SJCRH30 (cell line): Measurements from ENCODE around the gene PCDHAC1. TPM values are rescaled to one million over a fixed set of nuclear protein-coding genes. Genes with fewer than 3 reads are reported as not detected.
"Not testable (repeated sequence)": the region's sequence is repeated elsewhere in the genome, so short reads cannot be mapped to it uniquely, and the experiment has no call there.

Source experiments
- DNase-seq, 2 experiments: peaks; one replicate each; pipeline ENCODE4 v3.0.0-alpha.2; 2015 to 2020
- H3K27ac ChIP-seq: fragments of 250-450 bp; sonication (Bioruptor Pico); 2 replicates; pipeline ENCODE4 v1.5.1; 2020; ENCODE audit warnings: mild to moderate bottlenecking, moderate library complexity
- H3K27me3 ChIP-seq: fragments of 250-450 bp; sonication (Bioruptor Pico); 2 replicates; pipeline ENCODE4 v1.5.1; 2020; ENCODE audit warnings: mild to moderate bottlenecking, moderate library complexity
- H3K36me3 ChIP-seq: fragments of 250-450 bp; sonication (Bioruptor Pico); 2 replicates; pipeline ENCODE4 v1.5.1; 2020; ENCODE audit warnings: mild to moderate bottlenecking, moderate library complexity
- H3K4me1 ChIP-seq: fragments of 250-450 bp; sonication (Bioruptor Pico); 2 replicates; pipeline ENCODE4 v1.5.1; 2020; ENCODE audit warnings: mild to moderate bottlenecking, moderate library complexity
- H3K4me3 ChIP-seq: fragments of 250-450 bp; sonication (Bioruptor Pico); 2 replicates; pipeline ENCODE4 v1.5.1; 2020; ENCODE audit warnings: mild to moderate bottlenecking, moderate library complexity
- H3K9me3 ChIP-seq: fragments of 250-450 bp; sonication (Bioruptor Pico); replicated peaks from 2 replicates; pipeline ENCODE4 v1.5.1; 2020; ENCODE audit warnings: mild to moderate bottlenecking, moderate library complexity
- total RNA-seq: library from RNA; depleted of rRNA; stranded (reverse); fragments of >200 nt; shearing (Covaris generic); gene quantifications from 2 replicates; pipeline ENCODE4 v1.2.3, GENCODE V29; 2014; rRNA removed

Gene PCDHAC1, protein sequence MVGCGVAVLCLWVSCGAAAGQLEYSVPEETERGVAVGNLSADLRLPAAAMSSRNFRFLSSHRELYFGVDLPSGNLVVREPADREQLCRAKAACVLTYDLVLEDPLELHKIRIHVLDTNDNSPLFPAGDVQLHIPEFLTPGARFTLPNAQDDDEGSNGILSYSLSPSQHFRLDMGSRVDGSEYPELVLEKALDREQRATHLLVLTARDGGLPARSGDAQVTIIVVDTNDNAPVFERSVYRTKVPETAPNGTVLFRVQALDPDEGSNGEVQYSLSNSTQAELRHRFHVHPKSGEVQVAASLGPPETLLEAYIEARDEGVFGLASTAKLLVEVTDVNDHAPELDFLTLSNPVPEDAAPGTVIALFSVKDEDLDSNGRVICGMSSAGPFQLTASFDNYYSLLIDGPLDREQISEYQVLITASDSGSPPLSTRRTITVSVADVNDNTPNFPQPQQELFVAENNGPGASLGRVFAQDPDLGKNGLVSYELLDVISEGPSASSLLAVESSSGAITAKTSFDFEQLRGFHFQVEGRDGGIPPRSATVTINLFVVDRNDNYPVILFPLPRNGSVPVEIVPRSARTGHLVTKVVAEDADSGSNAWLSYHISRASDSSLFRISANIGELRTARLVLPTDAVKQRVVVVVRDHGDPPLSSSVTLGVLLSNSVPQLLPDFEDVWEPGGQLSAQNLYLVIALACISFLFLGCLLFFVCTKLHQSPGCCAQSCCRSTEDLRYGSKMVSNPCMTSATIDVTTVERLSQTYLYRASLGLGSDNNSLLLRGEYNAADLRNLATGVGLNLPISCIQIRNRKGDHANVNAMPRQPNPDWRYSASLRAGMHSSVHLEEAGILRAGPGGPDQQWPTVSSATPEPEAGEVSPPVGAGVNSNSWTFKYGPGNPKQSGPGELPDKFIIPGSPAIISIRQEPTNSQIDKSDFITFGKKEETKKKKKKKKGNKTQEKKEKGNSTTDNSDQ
- total RNA-seq = not detected in 2 replicates

DNA sequence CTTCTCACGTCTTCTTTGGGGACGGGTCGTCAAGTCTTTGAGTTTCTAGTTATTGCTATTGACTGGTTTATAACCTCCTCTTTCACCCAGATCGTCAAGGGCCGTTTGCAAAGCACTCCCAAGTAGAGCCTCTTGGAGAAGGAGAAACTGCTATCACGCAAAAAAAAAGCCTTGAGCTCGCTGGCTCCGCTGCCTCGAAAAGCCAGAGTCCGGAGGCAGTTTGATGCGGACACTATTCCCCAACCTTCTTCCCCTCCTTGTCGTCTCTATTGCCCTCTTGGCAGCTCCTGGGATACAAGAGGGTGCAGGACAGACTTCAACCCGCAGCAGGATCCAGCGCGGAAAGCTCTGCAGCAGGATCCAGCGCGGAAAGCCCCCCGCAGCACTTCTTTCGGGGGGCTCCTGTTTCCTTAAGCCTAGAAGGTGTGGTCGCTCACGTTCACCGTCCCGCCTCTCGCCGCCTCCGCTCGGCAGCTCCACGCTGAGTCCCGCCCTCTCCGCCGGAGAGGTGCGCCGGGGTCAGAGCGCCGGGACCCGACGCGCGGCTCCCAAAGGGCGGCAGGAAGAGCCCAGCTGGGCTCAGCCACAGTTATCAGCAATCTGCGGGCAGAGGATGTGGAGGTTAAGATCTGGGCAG lies at the start of gene PCDHAC1:
PCDHAC1 (plus strand) TSS at position 494 of the 637 bp plus-strand sequence. CDS start 594 bp downstream, outside the sequence.
- Histone ChIP-seq H3K9me3 (no peaks in the 10 kb centered on the region), H3K27me3 (no peaks in the 10 kb centered on the region), H3K27ac (no peak within 1 kb of the TSS), H3K36me3 (no peaks in the 10 kb centered on the region), H3K4me1 (no peaks in the 10 kb centered on the region), H3K4me3 (no peak within 1 kb of the TSS)
- DNase-seq = no peak

DNA sequence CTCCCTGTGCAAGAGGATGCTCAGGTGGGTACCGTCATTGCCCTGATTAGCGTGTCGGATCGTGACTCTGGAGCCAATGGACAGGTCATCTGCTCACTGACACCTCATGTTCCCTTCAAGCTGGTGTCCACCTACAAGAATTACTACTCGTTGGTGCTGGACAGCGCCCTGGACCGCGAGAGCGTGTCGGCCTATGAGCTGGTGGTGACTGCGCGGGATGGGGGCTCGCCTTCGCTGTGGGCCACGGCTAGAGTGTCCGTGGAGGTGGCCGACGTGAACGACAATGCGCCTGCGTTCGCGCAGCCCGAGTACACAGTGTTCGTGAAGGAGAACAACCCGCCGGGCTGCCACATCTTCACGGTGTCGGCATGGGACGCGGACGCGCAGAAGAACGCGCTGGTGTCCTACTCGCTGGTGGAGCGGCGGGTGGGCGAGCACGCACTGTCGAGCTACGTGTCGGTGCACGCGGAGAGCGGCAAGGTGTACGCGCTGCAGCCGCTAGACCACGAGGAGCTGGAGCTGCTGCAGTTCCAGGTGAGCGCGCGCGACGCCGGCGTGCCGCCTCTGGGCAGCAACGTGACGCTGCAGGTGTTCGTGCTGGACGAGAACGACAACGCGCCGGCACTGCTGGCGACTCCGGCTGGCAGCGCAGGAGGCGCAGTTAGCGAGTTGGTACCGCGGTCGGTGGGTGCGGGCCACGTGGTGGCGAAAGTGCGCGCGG lies 49.4 kb upstream of the PCDHAC1 start:
- DNase-seq, H3K27me3 ChIP-seq, H3K36me3 ChIP-seq, H3K4me1 ChIP-seq, H3K27ac ChIP-seq, H3K9me3 ChIP-seq, H3K4me3 ChIP-seq: not testable (repeated sequence)

DNA sequence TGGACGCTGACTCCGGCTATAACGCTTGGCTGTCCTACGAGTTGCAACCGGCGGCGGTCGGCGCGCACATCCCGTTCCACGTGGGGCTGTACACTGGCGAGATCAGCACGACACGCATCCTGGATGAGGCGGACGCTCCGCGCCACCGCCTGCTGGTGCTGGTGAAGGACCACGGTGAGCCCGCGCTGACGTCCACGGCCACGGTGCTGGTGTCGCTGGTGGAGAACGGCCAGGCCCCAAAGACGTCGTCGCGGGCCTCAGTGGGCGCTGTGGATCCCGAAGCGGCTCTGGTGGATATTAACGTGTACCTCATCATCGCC lies 48.9 kb upstream of the PCDHAC1 start:
- no peak for DNase-seq
- Histone ChIP-seq H3K4me3 (no peak overlapping the region), H3K4me1 (no peaks in the 10 kb centered on the region), H3K9me3 (no peaks in the 10 kb centered on the region), H3K36me3 (no peaks in the 10 kb centered on the region), H3K27ac (no peak overlapping the region), H3K27me3 (no peaks in the 10 kb centered on the region)

DNA sequence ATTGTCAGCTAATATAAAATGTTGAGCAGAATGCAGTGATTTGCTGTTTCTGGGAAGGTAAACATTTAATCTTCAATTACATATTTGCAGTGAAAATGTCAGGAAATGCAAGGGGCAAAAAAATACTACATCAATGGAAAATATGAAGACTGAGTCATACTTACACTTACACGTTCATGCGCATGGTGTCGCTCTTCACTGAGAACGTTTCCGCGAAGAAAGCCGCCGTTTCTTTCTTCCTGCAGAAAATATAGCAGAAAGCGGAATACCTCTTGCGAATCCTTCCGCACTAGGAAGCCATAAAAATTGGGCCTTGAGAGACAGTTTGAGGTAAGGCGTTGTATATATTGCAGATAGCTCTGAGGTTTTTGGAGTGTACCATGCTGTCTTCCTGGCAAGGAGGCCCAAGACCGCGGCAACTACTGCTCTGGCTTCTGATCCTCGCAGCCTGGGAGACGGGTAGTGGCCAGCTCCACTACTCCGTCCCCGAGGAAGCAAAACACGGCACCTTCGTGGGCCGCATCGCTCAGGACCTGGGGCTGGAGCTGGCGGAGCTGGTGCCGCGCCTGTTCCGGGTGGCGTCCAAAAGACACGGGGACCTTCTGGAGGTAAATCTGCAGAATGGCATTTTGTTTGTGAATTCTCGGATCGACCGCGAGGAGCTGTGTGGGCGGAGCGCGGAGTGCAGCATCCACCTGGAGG lies 44.1 kb upstream of the PCDHAC1 start, which contains the start of gene PCDHA13:
PCDHA13 (plus strand) TSS at position 236 of the 702 bp plus-strand sequence; CDS start at position 381, 145 bp downstream.
- Histone ChIP-seq H3K4me3 (no peak within 1 kb of the TSS), H3K27ac (no peak within 1 kb of the TSS), H3K9me3 (no peaks in the 10 kb centered on the region), H3K4me1 (no peaks in the 10 kb centered on the region), H3K27me3 (no peaks in the 10 kb centered on the region), H3K36me3 (no peaks in the 10 kb centered on the region)
- no peak for DNase-seq

DNA sequence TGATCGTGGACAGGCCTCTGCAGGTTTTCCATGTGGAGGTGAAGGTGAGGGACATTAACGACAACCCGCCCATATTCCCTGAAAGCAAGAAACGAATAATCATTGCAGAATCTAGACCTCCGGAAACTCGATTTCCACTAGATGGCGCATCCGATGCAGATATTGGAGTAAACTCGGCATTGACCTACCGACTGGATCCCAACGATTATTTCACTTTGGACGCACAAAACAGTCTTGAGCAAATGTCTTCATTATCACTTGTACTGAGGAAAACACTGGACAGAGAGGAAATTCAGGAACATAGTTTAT lies 43.6 kb upstream of the PCDHAC1 start:
- H3K4me1 ChIP-seq = no peaks in the 10 kb centered on the region
- no peaks in the 10 kb centered on the region for H3K27me3 ChIP-seq
- no peak overlapping the region for H3K4me3 ChIP-seq
- no peaks in the 10 kb centered on the region for H3K36me3 ChIP-seq
- no peaks in the 10 kb centered on the region for H3K9me3 ChIP-seq
- H3K27ac ChIP-seq = no peak overlapping the region
- peak in 1 of 2 experiments; percentile 40 for DNase-seq

DNA sequence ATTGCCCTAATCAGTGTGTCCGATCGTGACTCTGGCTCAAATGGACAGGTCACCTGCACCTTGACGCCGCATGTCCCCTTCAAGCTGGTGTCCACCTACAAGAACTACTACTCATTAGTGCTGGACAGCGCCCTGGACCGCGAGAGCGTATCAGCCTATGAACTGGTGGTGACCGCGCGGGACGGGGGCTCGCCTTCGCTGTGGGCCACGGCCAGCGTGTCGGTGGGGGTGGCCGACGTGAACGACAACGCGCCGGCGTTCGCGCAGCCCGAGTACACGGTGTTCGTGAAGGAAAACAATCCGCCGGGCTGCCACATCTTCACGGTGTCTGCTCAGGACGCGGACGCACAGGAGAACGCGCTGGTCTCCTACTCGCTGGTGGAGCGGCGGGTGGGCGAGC lies 42.7 kb upstream of the PCDHAC1 start:
- H3K27ac ChIP-seq = no peak overlapping the region
- DNase-seq = no peak
- peaks cover 3% of the 10 kb centered on the region; the same call in 1 of the 2 replicates for H3K27me3 ChIP-seq
- H3K4me1 ChIP-seq = no peaks in the 10 kb centered on the region
- no peak overlapping the region for H3K4me3 ChIP-seq
- no peaks in the 10 kb centered on the region for H3K9me3 ChIP-seq
- no peaks in the 10 kb centered on the region for H3K36me3 ChIP-seq

DNA sequence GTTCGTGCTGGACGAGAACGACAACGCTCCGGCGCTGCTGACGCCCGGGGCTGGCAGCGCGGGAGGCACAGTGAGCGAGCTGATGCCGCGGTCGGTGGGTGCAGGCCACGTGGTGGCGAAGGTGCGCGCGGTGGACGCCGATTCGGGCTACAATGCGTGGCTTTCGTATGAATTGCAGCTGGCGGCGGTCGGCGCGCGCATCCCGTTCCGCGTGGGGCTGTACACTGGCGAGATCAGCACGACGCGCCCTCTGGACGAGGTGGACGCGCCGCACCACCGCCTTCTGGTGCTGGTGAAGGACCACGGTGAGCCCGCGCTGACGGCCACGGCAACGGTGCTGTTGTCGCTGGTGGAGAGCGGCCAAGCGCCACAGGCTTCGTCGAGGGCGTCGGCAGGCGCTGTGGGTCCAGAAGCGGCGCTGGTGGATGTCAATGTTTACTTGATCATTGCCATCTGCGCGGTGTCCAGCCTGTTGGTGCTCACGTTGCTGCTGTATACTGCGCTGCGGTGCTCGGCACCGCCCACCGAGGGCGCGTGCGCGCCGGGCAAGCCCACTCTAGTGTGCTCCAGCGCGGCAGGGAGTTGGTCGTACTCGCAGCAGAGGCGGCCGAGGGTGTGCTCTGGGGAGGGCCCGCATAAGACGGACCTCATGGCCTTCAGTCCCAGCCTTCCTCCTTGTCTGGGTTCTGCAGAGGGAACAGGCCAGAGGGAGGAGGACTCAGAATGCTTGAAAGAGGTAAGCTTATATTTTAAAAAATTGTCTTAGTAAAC lies 42.0 kb upstream of the PCDHAC1 start:
- no peaks in the 10 kb centered on the region for H3K36me3 ChIP-seq
- peaks cover 4% of the 10 kb centered on the region; the same call in 1 of the 2 replicates for H3K27me3 ChIP-seq
- no peaks in the 10 kb centered on the region for H3K9me3 ChIP-seq
- H3K4me1 ChIP-seq = no peaks in the 10 kb centered on the region
- H3K4me3 ChIP-seq = no peak overlapping the region
- DNase-seq = no peak
- no peak overlapping the region for H3K27ac ChIP-seq

DNA sequence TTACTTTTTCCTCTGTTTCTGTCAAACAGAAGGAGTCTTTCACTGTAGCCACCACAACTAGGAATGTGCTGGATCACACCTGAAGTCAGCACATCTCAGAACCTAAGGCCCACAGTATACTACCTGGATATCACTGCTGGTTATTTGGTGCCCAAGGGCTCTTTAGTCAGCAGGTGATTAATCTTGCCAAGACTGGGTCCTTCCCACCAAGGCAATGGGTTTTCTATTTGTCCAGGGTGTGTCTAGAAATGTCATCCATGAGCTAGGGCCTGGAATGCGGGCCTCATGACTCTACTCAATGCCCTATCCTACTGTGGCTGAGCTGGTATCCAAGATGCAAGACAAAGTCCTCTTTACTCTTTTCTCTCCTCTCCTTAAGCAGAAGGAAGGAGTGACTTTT lies 9.8 kb upstream of the PCDHAC1 start:
- Histone ChIP-seq H3K27me3 (no peaks in the 10 kb centered on the region), H3K4me1 (no peaks in the 10 kb centered on the region), H3K9me3 (no peaks in the 10 kb centered on the region), H3K36me3 (no peaks in the 10 kb centered on the region), H3K4me3 (no peak overlapping the region), H3K27ac (no peak overlapping the region)
- no peak for DNase-seq

DNA sequence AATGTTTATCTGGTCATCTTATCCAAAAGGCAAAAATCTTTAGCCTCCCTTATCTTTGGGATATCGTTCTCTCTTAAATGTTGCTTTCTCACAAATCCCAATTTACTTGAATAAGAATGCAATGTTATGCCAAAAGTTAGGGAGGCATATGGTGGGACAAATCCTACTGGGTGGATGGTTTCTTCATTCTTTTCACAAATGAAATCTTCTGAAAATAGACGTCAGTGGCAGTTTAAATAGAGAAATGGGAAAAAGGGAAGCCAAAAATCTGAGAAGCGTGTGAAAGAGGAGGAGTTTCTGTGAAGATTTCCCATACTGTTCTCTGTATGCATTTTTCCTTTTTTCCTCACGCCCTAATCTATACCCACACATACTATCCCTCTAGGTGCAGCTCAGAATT lies 2.5 kb upstream of the PCDHAC1 start:
- DNase-seq = no peak
- Histone ChIP-seq H3K36me3 (no peaks in the 10 kb centered on the region), H3K4me1 (no peaks in the 10 kb centered on the region), H3K27me3 (no peaks in the 10 kb centered on the region), H3K9me3 (no peaks in the 10 kb centered on the region), H3K4me3 (no peak overlapping the region), H3K27ac (no peak overlapping the region)

DNA sequence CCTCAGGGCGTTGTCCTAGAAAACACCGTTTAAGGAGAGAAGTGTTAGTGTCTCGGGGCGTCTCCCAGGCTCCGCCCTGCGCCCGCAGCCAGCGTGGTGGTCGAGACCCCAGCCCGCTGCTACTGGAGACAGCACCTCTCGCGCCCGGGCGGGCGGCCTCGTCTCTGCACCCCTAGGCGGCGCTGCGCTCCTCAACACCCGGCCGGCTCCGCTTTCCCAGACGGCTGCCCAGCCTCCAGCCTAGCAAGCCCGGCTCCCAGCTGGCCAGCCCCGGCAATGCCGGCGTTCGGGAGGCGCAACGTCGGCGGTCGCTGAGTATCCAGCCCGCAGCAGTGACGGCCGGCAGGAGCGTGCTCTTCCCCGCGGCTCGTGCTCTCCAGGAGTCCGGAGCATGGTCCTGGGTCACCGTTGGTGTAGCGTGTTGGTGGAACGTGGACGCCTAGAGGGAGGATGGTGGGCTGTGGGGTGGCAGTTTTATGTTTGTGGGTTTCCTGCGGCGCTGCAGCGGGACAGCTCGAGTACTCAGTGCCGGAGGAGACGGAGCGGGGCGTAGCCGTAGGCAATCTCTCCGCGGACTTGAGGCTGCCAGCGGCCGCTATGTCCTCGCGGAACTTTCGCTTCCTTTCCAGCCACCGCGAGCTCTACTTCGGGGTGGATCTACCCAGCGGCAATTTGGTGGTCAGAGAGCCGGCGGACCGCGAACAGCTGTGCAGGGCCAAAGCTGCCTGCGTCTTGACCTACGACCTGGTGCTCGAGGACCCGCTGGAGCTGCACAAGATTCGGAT lies 536 bp downstream of the PCDHAC1 start:
- Histone ChIP-seq H3K4me3 (no peak overlapping the region), H3K27me3 (no peaks in the 10 kb centered on the region), H3K9me3 (no peaks in the 10 kb centered on the region), H3K4me1 (no peaks in the 10 kb centered on the region), H3K36me3 (no peaks in the 10 kb centered on the region), H3K27ac (no peak overlapping the region)
- no peak for DNase-seq

DNA sequence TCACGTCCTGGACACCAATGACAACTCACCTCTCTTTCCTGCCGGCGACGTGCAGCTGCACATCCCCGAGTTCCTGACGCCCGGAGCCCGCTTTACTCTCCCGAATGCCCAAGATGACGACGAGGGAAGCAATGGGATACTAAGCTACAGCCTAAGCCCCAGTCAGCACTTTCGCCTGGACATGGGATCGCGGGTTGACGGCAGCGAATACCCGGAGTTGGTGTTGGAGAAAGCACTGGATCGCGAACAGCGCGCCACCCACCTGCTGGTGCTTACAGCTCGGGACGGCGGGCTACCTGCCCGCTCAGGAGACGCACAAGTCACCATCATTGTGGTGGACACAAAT lies 1.1 kb downstream of the PCDHAC1 start:
- Histone ChIP-seq H3K27me3 (no peaks in the 10 kb centered on the region), H3K4me1 (no peaks in the 10 kb centered on the region), H3K36me3 (no peaks in the 10 kb centered on the region), H3K4me3 (no peak overlapping the region), H3K9me3 (no peaks in the 10 kb centered on the region), H3K27ac (no peak overlapping the region)
- DNase-seq = no peak

DNA sequence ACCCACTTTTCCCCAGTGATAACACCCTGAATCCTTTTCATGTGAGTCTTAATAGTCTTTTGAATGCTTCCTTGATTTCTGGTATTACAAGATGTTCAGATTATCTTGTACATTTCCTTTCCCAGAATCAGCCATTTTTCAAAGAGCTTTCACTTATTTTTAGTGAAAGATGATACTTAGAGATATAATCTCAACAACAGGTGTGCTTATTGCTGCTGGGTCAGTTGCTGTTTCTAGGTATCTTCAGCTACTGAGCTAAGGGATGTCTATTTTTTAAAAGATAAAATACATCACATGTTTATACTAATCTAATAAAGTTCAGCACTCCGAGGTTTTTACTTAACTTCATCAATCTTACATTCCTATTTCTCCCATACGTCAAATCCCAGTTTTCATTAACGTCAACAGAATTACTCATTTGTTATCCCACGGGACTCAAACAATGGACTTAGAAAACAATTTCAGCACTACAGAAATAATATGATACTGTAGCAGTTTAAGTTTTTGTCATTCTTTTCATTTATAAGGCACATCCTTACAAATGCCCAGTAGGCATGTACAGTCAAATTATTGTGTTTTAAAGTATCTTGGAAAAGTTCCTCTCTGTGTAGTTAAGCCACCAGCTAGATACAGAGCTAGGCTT lies 9.0 kb downstream of the PCDHAC1 start:
- no peaks in the 10 kb centered on the region for H3K4me1 ChIP-seq
- DNase-seq = peak in 1 of 2 experiments; percentile 4
- H3K4me3 ChIP-seq = no peak overlapping the region
- no peak overlapping the region for H3K27ac ChIP-seq
- H3K36me3 ChIP-seq = no peaks in the 10 kb centered on the region
- no peaks in the 10 kb centered on the region for H3K9me3 ChIP-seq
- no peaks in the 10 kb centered on the region; the same call in 1 of the 2 replicates for H3K27me3 ChIP-seq
